ENCODE data around the gene NOTCH4. TPM values are rescaled to one million over a fixed set of nuclear protein-coding genes. Genes with fewer than 3 reads are reported as not detected.
A peak's percentile ranks its signal among the peaks of the same experiment; 100 is the strongest.
"Not testable (repeated sequence)": the region's sequence is repeated elsewhere in the genome, so short reads cannot be mapped to it uniquely, and the experiment has no call there.

NOTCH4 gene
- total and polyA plus RNA-seq, 2 experiments from 2014 or later = 0.65 to 1.2 TPM

GRCh38 chr6:32195652-32195901 lies 28.3 kb downstream of the NOTCH4 start:
- no peaks in the 10 kb centered on the region for H4K20me1 ChIP-seq (ENCODE audit: insufficient read depth)
- H3K79me2 ChIP-seq (ENCODE audit: insufficient read depth) = no peaks in the 10 kb centered on the region
- peak overlapping the region; percentile 89; the same call in 1 of the 2 replicates for H3K9ac ChIP-seq
- H3F3A ChIP-seq (ENCODE audit: insufficient read depth) = peaks cover 13% of the 10 kb centered on the region
- H3K4me1 ChIP-seq (ENCODE audit: insufficient read depth) = peaks cover 25% of the 10 kb centered on the region
- H3K4me2 ChIP-seq (ENCODE audit: unreplicated experiment) = no peak overlapping the region
- H3K4me3 ChIP-seq = no peak overlapping the region
- H3K9me3 ChIP-seq (ENCODE audit: low read depth) = no peaks in the 10 kb centered on the region
- in situ Hi-C loops (cut with MboI) = no loop called here
- TF ChIP-seq EZH2phosphoT487 (IDR thresholded peaks at IDR 0.05; ENCODE audit: insufficient read depth, low read depth) = no peak
- peak; percentile 100 for DNase-seq
- H2AFZ ChIP-seq = no peak overlapping the region
- no peaks in the 10 kb centered on the region for H3K36me3 ChIP-seq (ENCODE audit: low read depth)
- no peak overlapping the region for H3K27ac ChIP-seq
- H3K9me2 ChIP-seq (ENCODE audit: insufficient read depth) = no peaks in the 10 kb centered on the region
- H3K27me3 ChIP-seq (replicated peaks; ENCODE audit: insufficient read depth) = no peaks in the 10 kb centered on the region
- WGBS, 2 experiments (ENCODE audit: low coverage in 1 of 2, low lambda C conversion rate in 2 of 2, missing lambda C conversion rate in 2 of 2) = 1% methylated on average over 19 to 21 of the region's 25 CpGs

GRCh38 chr6:32194825-32195651 lies 28.8 kb downstream of the NOTCH4 start:
- Histone ChIP-seq H3K4me3 (peak overlapping the region; percentile 80), H3K79me2 (ENCODE audit: insufficient read depth) (peaks cover 5% of the 10 kb centered on the region), H3K27me3 (replicated peaks; ENCODE audit: insufficient read depth) (no peaks in the 10 kb centered on the region), H3K9ac (peak overlapping the region; percentile 89), H3K36me3 (ENCODE audit: low read depth) (no peaks in the 10 kb centered on the region), H3K27ac (peak overlapping the region; percentile 91), H3F3A (ENCODE audit: insufficient read depth) (peaks cover 13% of the 10 kb centered on the region), H4K20me1 (ENCODE audit: insufficient read depth) (no peaks in the 10 kb centered on the region), H3K9me3 (ENCODE audit: low read depth) (no peaks in the 10 kb centered on the region), H3K4me1 (ENCODE audit: insufficient read depth) (peaks cover 28% of the 10 kb centered on the region), H3K4me2 (ENCODE audit: unreplicated experiment) (peak overlapping the region; percentile 95), H2AFZ (peak overlapping the region; percentile 78), H3K9me2 (ENCODE audit: insufficient read depth) (no peaks in the 10 kb centered on the region)
- in situ Hi-C loops (cut with MboI) = no loop called here
- no peak for TF ChIP-seq EZH2phosphoT487 (IDR thresholded peaks at IDR 0.05; ENCODE audit: insufficient read depth, low read depth)
- TF ChIP-seq EZH2 (IDR thresholded peaks at IDR 0.05; ENCODE audit: insufficient read depth, poor library complexity, severe bottlenecking) = no peak
- WGBS, 2 experiments (ENCODE audit: low coverage in 1 of 2, low lambda C conversion rate in 2 of 2, missing lambda C conversion rate in 2 of 2) = 11% methylated on average over 15 of the region's 15 CpGs
- peak; percentile 82 for DNase-seq

GRCh38 chr6:32194388-32194787 lies 29.5 kb downstream of the NOTCH4 start:
- H3K27me3 ChIP-seq (replicated peaks; ENCODE audit: insufficient read depth) = no peaks in the 10 kb centered on the region
- H3K27ac ChIP-seq = peak overlapping the region; percentile 91
- no peak for DNase-seq
- H2AFZ ChIP-seq = peak overlapping the region; percentile 78; the same call in 1 of the 2 replicates
- peak overlapping the region; percentile 95 for H3K4me2 ChIP-seq (ENCODE audit: unreplicated experiment)
- in situ Hi-C loops (cut with MboI) = no loop called here
- TF ChIP-seq EZH2phosphoT487 (IDR thresholded peaks at IDR 0.05; ENCODE audit: insufficient read depth, low read depth) (no peak), EZH2 (IDR thresholded peaks at IDR 0.05; ENCODE audit: insufficient read depth, poor library complexity, severe bottlenecking) (no peak)
- H3K4me3 ChIP-seq = peak overlapping the region; percentile 80; the same call in 1 of the 2 replicates
- peaks cover 12% of the 10 kb centered on the region for H3K79me2 ChIP-seq (ENCODE audit: insufficient read depth)
- H3K9me3 ChIP-seq (ENCODE audit: low read depth) = no peaks in the 10 kb centered on the region
- no peaks in the 10 kb centered on the region for H4K20me1 ChIP-seq (ENCODE audit: insufficient read depth)
- WGBS, 2 experiments (ENCODE audit: low coverage in 1 of 2, low lambda C conversion rate in 2 of 2, missing lambda C conversion rate in 2 of 2) = 99% methylated on average over 4 of the region's 4 CpGs
- H3K36me3 ChIP-seq (ENCODE audit: low read depth) = no peaks in the 10 kb centered on the region
- H3K9ac ChIP-seq = peak overlapping the region; percentile 89
- peaks cover 13% of the 10 kb centered on the region for H3F3A ChIP-seq (ENCODE audit: insufficient read depth)
- H3K4me1 ChIP-seq (ENCODE audit: insufficient read depth) = peaks cover 28% of the 10 kb centered on the region
- no peaks in the 10 kb centered on the region for H3K9me2 ChIP-seq (ENCODE audit: insufficient read depth)

GRCh38 chr6:32193096-32193495 lies 30.8 kb downstream of the NOTCH4 start:
- H3K36me3 ChIP-seq (ENCODE audit: low read depth); H4K20me1 ChIP-seq (ENCODE audit: insufficient read depth); DNase-seq; H3K9me2 ChIP-seq (ENCODE audit: insufficient read depth); in situ Hi-C loops (cut with MboI); H3K4me3 ChIP-seq; H3K27me3 ChIP-seq (replicated peaks; ENCODE audit: insufficient read depth); H3K9me3 ChIP-seq (ENCODE audit: low read depth): not testable (repeated sequence)
- Histone ChIP-seq H3K79me2 (ENCODE audit: insufficient read depth) (peaks cover 24% of the 10 kb centered on the region), H3F3A (ENCODE audit: insufficient read depth) (peaks cover 13% of the 10 kb centered on the region), H3K9ac (peak overlapping the region; percentile 46; the same call in 1 of the 2 replicates), H3K4me2 (ENCODE audit: unreplicated experiment) (peak overlapping the region; percentile 31), H3K27ac (peak overlapping the region; percentile 24; the same call in 1 of the 2 replicates), H2AFZ (peak overlapping the region; percentile 77), H3K4me1 (ENCODE audit: insufficient read depth) (peaks cover 28% of the 10 kb centered on the region)
- 86 to 87% methylated on average over 13 of the region's 13 CpGs for WGBS, 2 experiments (ENCODE audit: low coverage in 1 of 2, low lambda C conversion rate in 2 of 2, missing lambda C conversion rate in 2 of 2)
